Epithelial cell of prostate (primary cell): ENCODE measurements around the gene HIPK4.
"Not testable (repeated sequence)": the region's sequence is repeated elsewhere in the genome, so short reads cannot be mapped to it uniquely, and the experiment has no call there.

Experiments
- DNase-seq: peaks from one replicate; pipeline ENCODE4 v3.0.0-alpha.2; 2011; ENCODE audit warnings: low read depth, low spot score
- H3K27ac ChIP-seq: fragments of 450-650 bp; 2 replicates; pipeline ENCODE4 v1.5.1; 2017; ENCODE audit warnings: mild to moderate bottlenecking

The HIPK4 gene

GRCh38 chr19:40394816-40395210, 4.8 kb upstream of the HIPK4 start:
- DNase-seq, result no peak
- H3K27ac ChIP-seq, result no peak overlapping the region

- no peak overlapping the region for H3K27ac ChIP-seq
- no peak for DNase-seq
Measured at GRCh38 chr19:40393894-40394815, 4.2 kb upstream of the HIPK4 start.

- H3K27ac ChIP-seq, result no peak overlapping the region
- no peak for DNase-seq
Measured at GRCh38 chr19:40392894-40393517, 3.0 kb upstream of the HIPK4 start.

GRCh38 chr19:40392123-40392522, 2.1 kb upstream of the HIPK4 start:
- DNase-seq, result no peak
- H3K27ac ChIP-seq, result no peak overlapping the region

- no peak overlapping the region for H3K27ac ChIP-seq
- DNase-seq, result no peak
Measured at GRCh38 chr19:40389404-40390083, 437 bp downstream of the HIPK4 start.

GRCh38 chr19:40388481-40388880, 1.5 kb downstream of the HIPK4 start:
- no peak overlapping the region for H3K27ac ChIP-seq
- no peak for DNase-seq

- no peak for DNase-seq
- H3K27ac ChIP-seq, result no peak overlapping the region
Measured at GRCh38 chr19:40387155-40387554, 2.8 kb downstream of the HIPK4 start.

GRCh38 chr19:40383668-40384248, 6.2 kb downstream of the HIPK4 start:
- DNase-seq, result no peak
- H3K27ac ChIP-seq, result no peak overlapping the region

- DNase-seq, result no peak
- no peak overlapping the region for H3K27ac ChIP-seq
Measured at GRCh38 chr19:40381321-40381720, 8.7 kb downstream of the HIPK4 start.

- no peak for DNase-seq
- H3K27ac ChIP-seq, result no peak overlapping the region
Measured at GRCh38 chr19:40380199-40381037, 9.6 kb downstream of the HIPK4 start.

- no peak overlapping the region for H3K27ac ChIP-seq
- DNase-seq, result no peak
Measured at GRCh38 chr19:40379446-40380198, 10.4 kb downstream of the HIPK4 start.

GRCh38 chr19:40378509-40378908, 11.5 kb downstream of the HIPK4 start:
- no peak overlapping the region for H3K27ac ChIP-seq
- no peak for DNase-seq

- no peak overlapping the region for H3K27ac ChIP-seq
Measured at GRCh38 chr19:40377876-40378385, 12.1 kb downstream of the HIPK4 start.

GRCh38 chr19:40376286-40376862, 13.6 kb downstream of the HIPK4 start:
- DNase-seq, result no peak
- no peak overlapping the region for H3K27ac ChIP-seq

More at GRCh38 chr19:40377876-40378385, 12.1 kb downstream of the HIPK4 start:
- DNase-seq, result no peak

GRCh38 chr19:40374084-40374483, 15.9 kb downstream of the HIPK4 start:
- no peak for DNase-seq
- H3K27ac ChIP-seq, result no peak overlapping the region

- DNase-seq, result no peak
- no peak overlapping the region for H3K27ac ChIP-seq
Measured at GRCh38 chr19:40371802-40372122, 18.2 kb downstream of the HIPK4 start.

- no peak for DNase-seq
- no peak overlapping the region for H3K27ac ChIP-seq
Measured at GRCh38 chr19:40370997-40371801, 18.8 kb downstream of the HIPK4 start.

- H3K27ac ChIP-seq, DNase-seq: not testable (repeated sequence)
Measured at GRCh38 chr19:40370253-40370652, 19.7 kb downstream of the HIPK4 start.
